WI38 (cell line): ENCODE data around the gene TNFSF8.

Experiments used
- H3K4me3 ChIP-seq: 2 replicates; pipeline ENCODE4 v1.5.1; 2011; ENCODE audit warnings: low read depth, mild to moderate bottlenecking, control low read depth, low read length
- TF ChIP-seq, protein P1 (sequence below): IDR thresholded peaks from 2 replicates; pipeline ENCODE4 v1.5.1; 2012; ENCODE audit warnings: low read depth, mild to moderate bottlenecking, control low read depth, low read length

Gene TNFSF8

GRCh38 chr9:114869845-114870244, 60.5 kb downstream of the TNFSF8 start:
- TF ChIP-seq, protein P1, sequence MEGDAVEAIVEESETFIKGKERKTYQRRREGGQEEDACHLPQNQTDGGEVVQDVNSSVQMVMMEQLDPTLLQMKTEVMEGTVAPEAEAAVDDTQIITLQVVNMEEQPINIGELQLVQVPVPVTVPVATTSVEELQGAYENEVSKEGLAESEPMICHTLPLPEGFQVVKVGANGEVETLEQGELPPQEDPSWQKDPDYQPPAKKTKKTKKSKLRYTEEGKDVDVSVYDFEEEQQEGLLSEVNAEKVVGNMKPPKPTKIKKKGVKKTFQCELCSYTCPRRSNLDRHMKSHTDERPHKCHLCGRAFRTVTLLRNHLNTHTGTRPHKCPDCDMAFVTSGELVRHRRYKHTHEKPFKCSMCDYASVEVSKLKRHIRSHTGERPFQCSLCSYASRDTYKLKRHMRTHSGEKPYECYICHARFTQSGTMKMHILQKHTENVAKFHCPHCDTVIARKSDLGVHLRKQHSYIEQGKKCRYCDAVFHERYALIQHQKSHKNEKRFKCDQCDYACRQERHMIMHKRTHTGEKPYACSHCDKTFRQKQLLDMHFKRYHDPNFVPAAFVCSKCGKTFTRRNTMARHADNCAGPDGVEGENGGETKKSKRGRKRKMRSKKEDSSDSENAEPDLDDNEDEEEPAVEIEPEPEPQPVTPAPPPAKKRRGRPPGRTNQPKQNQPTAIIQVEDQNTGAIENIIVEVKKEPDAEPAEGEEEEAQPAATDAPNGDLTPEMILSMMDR: no peak
- no peak overlapping the region for H3K4me3 ChIP-seq

GRCh38 chr9:114869378-114869777, 61.0 kb downstream of the TNFSF8 start:
- TF ChIP-seq, protein P1: no peak
- H3K4me3 ChIP-seq: no peak overlapping the region

- TF ChIP-seq, protein P1: no peak
- H3K4me3 ChIP-seq: no peak overlapping the region
Measured at GRCh38 chr9:114867327-114867726, 63.1 kb downstream of the TNFSF8 start.

DNA sequence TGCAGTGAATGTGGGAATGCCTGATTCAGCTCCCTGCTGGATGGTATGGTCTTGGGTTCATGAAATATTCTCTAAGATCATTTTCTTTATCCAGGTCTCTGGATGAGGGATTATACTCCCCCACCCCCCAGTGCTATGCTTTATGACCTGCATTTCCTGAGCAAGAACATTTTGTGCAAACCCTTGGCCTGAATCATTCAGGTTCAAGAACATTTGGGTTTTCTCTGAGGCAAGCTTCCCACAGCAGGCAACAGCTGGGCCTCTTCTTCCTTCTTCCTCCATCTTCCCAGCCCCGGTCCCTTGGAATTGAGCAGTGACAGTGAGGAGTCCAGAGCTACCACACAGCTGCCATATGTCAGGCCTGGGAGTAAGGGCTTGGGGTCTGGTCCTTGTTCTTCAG, 65.9 kb downstream of the TNFSF8 start:
- no peak overlapping the region for H3K4me3 ChIP-seq
- TF ChIP-seq, protein P1: no peak

DNA sequence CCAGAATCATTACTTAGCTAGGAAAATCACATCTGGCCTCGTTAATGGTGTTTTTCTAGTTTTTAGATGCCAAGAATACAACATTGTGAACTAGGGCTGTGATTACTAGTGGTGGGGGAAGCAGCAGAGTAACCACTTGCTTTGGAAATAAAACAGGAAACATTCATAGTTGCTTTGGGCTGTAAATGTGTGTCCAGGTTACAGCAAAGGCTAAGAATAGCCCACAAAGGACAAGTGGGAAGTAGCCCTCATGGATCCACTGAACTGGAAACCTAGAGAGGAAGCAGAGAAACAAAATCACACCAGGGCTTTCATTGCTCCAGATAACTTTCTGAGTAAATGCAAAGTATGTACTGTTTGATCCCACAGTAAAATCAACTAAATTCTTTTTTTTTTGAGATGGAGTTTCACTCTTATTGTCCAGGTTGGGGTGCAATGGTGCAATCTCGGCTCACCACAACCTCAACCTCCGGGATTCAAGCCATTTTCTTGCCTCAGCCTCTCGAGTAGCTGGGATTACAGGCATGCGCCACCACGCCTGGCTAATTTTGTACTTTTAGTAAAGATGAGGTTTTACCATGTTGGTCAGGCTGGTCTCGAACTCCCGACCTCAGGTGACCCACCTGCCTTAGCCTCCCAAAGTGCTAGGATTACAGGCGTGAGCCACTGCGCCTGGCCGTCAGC, 68.3 kb downstream of the TNFSF8 start:
- H3K4me3 ChIP-seq: no peak overlapping the region
- TF ChIP-seq, protein P1: no peak

- TF ChIP-seq, protein P1: no peak
Measured at GRCh38 chr9:114861273-114861672, 69.1 kb downstream of the TNFSF8 start.

DNA sequence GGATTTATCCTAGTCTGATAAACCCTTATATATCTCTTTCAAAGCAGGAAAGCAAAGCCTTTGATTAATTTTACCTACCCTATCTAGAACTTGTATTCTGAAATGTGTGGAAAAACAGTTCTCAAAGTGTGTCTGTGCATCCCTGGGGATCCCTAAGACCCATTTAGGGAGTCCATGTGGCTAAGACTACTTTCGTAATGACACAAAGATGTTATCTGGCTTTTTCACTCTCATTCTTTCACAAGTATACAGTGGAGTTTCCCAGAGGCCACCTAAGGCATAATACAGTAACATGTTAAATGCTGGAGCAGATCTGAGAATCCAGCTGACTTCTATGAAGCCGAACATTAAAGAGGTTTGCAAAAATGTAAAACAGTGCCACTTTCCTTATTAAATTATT, 70.2 kb downstream of the TNFSF8 start:
- H3K4me3 ChIP-seq: no peak overlapping the region
- TF ChIP-seq, protein P1: no peak

More at GRCh38 chr9:114861273-114861672, 69.1 kb downstream of the TNFSF8 start:
- no peak overlapping the region for H3K4me3 ChIP-seq
